Measurements from ENCODE around the gene PXDN.

DNA sequence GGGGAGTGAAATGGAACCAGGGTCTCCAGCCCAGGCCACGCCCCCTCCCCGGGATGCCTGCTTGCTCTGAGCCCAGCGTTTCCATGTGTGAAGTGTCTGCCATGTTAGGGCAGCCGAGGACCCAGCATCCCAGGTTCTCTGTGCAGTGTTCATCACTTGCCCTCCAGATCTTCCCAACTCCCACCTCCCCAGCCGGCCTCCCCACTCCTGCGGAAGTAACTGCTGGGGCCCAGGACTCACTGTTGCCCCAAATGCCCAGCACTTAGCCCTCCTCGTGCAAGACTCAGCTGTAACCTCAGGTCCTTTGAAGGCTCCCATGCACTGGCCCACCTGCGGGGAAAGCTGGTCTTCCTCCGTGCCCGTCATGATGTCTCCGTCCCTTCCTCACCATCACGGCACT is 9.7 kb upstream of the PXDN start:
- TF ChIP-seq POLR2A (IDR thresholded peaks at IDR 0.05): no peak
- TF ChIP-seq, protein P1, sequence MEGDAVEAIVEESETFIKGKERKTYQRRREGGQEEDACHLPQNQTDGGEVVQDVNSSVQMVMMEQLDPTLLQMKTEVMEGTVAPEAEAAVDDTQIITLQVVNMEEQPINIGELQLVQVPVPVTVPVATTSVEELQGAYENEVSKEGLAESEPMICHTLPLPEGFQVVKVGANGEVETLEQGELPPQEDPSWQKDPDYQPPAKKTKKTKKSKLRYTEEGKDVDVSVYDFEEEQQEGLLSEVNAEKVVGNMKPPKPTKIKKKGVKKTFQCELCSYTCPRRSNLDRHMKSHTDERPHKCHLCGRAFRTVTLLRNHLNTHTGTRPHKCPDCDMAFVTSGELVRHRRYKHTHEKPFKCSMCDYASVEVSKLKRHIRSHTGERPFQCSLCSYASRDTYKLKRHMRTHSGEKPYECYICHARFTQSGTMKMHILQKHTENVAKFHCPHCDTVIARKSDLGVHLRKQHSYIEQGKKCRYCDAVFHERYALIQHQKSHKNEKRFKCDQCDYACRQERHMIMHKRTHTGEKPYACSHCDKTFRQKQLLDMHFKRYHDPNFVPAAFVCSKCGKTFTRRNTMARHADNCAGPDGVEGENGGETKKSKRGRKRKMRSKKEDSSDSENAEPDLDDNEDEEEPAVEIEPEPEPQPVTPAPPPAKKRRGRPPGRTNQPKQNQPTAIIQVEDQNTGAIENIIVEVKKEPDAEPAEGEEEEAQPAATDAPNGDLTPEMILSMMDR (IDR thresholded peaks at IDR 0.05): no peak
